Measurements from ENCODE around the gene RBM8A. TPM values are rescaled to one million over a fixed set of nuclear protein-coding genes. Genes with fewer than 3 reads are reported as not detected.
"Not testable (repeated sequence)": the region's sequence is repeated elsewhere in the genome, so short reads cannot be mapped to it uniquely, and the experiment has no call there.

RBM8A gene
- total RNA-seq, 3 donors from 2014 or later (not counting 1 experiment from before 2014, with no cell fraction given): 172 to 204 (median 200) TPM

DNA sequence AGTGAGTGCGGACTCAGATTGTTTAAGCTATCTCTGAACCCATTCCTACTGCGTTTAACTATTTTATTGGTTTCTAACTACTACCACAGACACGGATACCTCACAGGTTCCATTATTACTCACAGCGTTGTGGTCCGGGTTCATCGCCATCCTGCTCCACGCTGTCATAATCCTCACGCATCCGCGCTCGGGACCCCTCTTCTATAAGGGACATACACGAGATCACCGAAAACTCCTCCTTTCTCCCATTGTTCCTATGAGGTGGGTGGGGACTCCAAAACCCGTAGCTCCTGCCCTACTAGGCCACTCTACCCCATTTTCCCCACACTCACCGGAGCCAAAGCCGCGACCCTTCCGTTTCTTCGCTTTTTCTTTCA is 610 bp downstream of the RBM8A start:
- DNase-seq: peak in 1 of 2 donors; percentile 23
- Histone ChIP-seq H3K4me1 (ENCODE audit: control insufficient read depth, insufficient read depth, low read length) (peaks cover 19% of the 10 kb centered on the region), H3K4me3 (ENCODE audit: low read length) (peak overlapping the region; percentile 64), H3K27me3 (ENCODE audit: control insufficient read depth, insufficient read depth, low read length) (no peaks in the 10 kb centered on the region), H3K27ac (ENCODE audit: low read length) (peak overlapping the region; percentile 100), H3K9me3 (ENCODE audit: control insufficient read depth, insufficient read depth, low read length) (no peaks in the 10 kb centered on the region), H3K36me3 (ENCODE audit: control insufficient read depth, insufficient read depth, low read length) (peaks cover 20% of the 10 kb centered on the region)
- H3K36me3 Mint-ChIP-seq: peaks cover 6% of the 10 kb centered on the region
- H3K4me1 Mint-ChIP-seq: peaks cover 9 to 15% of the 10 kb centered on the region in 2 donors
- WGBS (ENCODE audit: insufficient coverage): 13% methylated on average over 19 of the region's 19 CpGs
- H3K27me3 Mint-ChIP-seq (ENCODE audit: low read depth in 2 of 2): no peaks in the 10 kb centered on the region
- H3K4me3 Mint-ChIP-seq: no peak overlapping the region
- ATAC-seq: peak in 2 of 3 donors; percentile 3 to 8
- intact Hi-C loops (cut with micrococcal nuclease): loop anchor here (2.0 to 5.0 kb wide), 4 partner anchors 38 to 86 kb away; partner anchors contain the start of genes ANKRD34A, POLR3GL and TXNIP
- H3K9me3 Mint-ChIP-seq: no peaks in the 10 kb centered on the region
- TF ChIP-seq, protein P1, sequence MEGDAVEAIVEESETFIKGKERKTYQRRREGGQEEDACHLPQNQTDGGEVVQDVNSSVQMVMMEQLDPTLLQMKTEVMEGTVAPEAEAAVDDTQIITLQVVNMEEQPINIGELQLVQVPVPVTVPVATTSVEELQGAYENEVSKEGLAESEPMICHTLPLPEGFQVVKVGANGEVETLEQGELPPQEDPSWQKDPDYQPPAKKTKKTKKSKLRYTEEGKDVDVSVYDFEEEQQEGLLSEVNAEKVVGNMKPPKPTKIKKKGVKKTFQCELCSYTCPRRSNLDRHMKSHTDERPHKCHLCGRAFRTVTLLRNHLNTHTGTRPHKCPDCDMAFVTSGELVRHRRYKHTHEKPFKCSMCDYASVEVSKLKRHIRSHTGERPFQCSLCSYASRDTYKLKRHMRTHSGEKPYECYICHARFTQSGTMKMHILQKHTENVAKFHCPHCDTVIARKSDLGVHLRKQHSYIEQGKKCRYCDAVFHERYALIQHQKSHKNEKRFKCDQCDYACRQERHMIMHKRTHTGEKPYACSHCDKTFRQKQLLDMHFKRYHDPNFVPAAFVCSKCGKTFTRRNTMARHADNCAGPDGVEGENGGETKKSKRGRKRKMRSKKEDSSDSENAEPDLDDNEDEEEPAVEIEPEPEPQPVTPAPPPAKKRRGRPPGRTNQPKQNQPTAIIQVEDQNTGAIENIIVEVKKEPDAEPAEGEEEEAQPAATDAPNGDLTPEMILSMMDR (IDR thresholded peaks at IDR 0.05): no peak
- no peak overlapping the region for H3K27ac Mint-ChIP-seq

DNA sequence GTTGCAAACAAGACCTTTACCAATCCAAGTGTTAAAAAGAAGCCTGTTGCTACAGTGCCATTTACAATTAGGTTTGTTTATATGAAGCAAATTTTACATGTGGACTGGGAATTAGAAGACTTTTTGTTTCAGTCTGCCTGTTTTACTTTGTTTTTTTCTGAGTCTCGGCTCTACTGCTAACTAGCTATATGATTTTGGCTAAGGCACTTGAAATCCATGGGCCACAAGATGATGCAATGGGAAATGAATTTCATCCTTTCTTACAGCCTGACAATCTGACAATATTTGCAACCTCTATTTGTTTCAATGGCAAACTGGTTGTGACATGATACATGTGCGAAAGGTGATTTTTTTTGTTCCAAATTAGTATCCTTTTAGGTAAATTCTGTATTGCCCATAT is 5.0 kb downstream of the RBM8A start:
- Histone ChIP-seq H3K27me3 (ENCODE audit: control insufficient read depth, insufficient read depth, low read length) (no peaks in the 10 kb centered on the region), H3K9me3 (ENCODE audit: control insufficient read depth, insufficient read depth, low read length) (no peaks in the 10 kb centered on the region), H3K36me3 (ENCODE audit: control insufficient read depth, insufficient read depth, low read length) (peaks cover 20% of the 10 kb centered on the region), H3K4me1 (ENCODE audit: control insufficient read depth, insufficient read depth, low read length) (peaks cover 32% of the 10 kb centered on the region), H3K27ac (ENCODE audit: low read length) (no peak overlapping the region), H3K4me3 (ENCODE audit: low read length) (no peak overlapping the region)
- Mint-ChIP-seq H3K4me1 (peaks cover 12 to 26% of the 10 kb centered on the region in 2 donors), H3K27ac (no peak overlapping the region), H3K36me3 (peaks cover 6% of the 10 kb centered on the region), H3K27me3 (ENCODE audit: low read depth in 2 of 2) (no peaks in the 10 kb centered on the region), H3K4me3 (no peak overlapping the region), H3K9me3 (no peaks in the 10 kb centered on the region)
- 81% methylated on average over 2 of the region's 2 CpGs for WGBS (ENCODE audit: insufficient coverage)
- TF ChIP-seq, protein P1 (IDR thresholded peaks at IDR 0.05): no peak
- ATAC-seq (no peak), DNase-seq (no peak)
- intact Hi-C loops (cut with micrococcal nuclease): no loop called here

DNA sequence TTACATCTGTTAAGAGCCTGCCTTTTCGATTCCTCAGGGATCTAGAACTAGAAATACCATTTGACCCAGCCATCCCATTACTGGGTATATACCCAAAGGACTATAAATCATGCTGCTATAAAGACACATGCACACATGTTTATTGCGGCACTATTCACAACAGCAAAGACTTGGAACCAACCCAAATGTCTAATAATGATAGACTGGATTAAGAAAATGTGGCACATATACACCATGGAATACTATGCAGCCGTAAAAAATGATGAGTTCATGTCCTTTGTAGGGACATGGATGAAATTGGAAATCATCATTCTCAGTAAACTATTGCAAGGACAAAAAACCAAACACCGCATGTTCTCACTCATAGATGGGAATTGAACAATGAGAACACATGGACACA is 7.0 kb downstream of the RBM8A start:
- H3K9me3 ChIP-seq (ENCODE audit: control insufficient read depth, insufficient read depth, low read length); DNase-seq; H3K9me3 Mint-ChIP-seq; H3K27me3 ChIP-seq (ENCODE audit: control insufficient read depth, insufficient read depth, low read length); H3K27ac ChIP-seq (ENCODE audit: low read length); H3K27me3 Mint-ChIP-seq (ENCODE audit: low read depth in 2 of 2); ATAC-seq; intact Hi-C loops (cut with micrococcal nuclease); H3K4me3 ChIP-seq (ENCODE audit: low read length): not testable (repeated sequence)
- H3K4me1 Mint-ChIP-seq: peaks cover 25 to 37% of the 10 kb centered on the region in 2 donors
- Histone ChIP-seq H3K36me3 (ENCODE audit: control insufficient read depth, insufficient read depth, low read length) (peaks cover 23% of the 10 kb centered on the region), H3K4me1 (ENCODE audit: control insufficient read depth, insufficient read depth, low read length) (peaks cover 22% of the 10 kb centered on the region)
- WGBS (ENCODE audit: insufficient coverage): 100% methylated on average over 1 of the region's 4 CpGs
- H3K36me3 Mint-ChIP-seq: peaks cover 11% of the 10 kb centered on the region
- peak overlapping the region; percentile 95 for H3K4me3 Mint-ChIP-seq
- H3K27ac Mint-ChIP-seq: peak overlapping the region; percentile 36 to 92

DNA sequence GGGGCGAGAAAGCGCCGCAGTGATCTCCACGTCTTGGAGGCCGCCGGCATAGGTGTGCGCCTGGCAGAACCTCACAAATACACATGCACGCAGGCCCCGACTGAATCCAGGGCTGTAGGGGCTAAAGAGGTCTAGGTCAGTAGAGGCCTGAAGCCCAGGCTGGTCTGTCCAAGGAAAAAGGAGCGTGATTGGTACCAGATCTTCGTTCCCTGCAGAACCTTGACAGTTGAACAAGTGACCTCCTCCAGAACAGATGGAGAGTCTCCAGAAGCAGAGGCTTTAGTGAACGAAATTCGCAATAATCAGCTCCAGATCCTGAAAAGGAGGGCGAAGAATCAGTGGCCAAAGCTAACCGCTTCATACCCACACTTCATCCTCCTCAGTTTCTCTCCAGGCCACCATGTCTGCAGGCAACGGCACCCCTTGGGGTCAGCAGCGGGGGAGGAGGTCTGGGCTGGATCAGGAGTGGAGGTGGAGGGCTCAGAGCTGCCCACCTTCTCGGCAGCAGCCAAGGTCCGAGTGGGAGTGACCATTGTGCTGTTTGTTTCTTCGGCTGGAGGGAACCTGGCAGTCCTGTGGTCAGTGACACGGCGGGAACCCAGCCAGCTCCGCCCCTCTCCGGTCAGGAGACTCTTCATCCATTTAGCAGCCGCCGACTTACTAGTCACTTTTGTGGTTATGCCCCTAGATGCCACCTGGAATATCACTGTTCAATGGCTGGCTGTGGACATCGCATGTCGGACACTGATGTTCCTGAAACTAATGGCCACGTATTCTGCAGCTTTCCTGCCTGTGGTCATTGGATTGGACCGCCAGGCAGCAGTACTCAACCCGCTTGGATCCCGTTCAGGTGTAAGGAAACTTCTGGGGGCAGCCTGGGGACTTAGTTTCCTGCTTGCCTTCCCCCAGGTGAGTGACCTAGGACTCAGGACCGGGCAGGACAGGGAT is 8.0 kb downstream of the RBM8A start:
- no peaks in the 10 kb centered on the region for H3K27me3 ChIP-seq (ENCODE audit: control insufficient read depth, insufficient read depth, low read length)
- WGBS (ENCODE audit: insufficient coverage): 4% methylated on average over 32 of the region's 33 CpGs
- peak; percentile 3 to 14 (median 10) for ATAC-seq

More for the DNA sequence above, 8.0 kb downstream of the RBM8A start:
- Mint-ChIP-seq H3K36me3 (peaks cover 11% of the 10 kb centered on the region), H3K9me3 (no peaks in the 10 kb centered on the region), H3K27ac (peak overlapping the region; percentile 91 to 92), H3K27me3 (ENCODE audit: low read depth in 2 of 2) (no peaks in the 10 kb centered on the region), H3K4me1 (peaks cover 25 to 37% of the 10 kb centered on the region in 2 donors), H3K4me3 (peak overlapping the region; percentile 95)
- H3K9me3 ChIP-seq (ENCODE audit: control insufficient read depth, insufficient read depth, low read length): no peaks in the 10 kb centered on the region
- TF ChIP-seq, protein P1 (IDR thresholded peaks at IDR 0.05): no peak
- H3K27ac ChIP-seq (ENCODE audit: low read length): peak overlapping the region; percentile 82
- peaks cover 29% of the 10 kb centered on the region for H3K36me3 ChIP-seq (ENCODE audit: control insufficient read depth, insufficient read depth, low read length)
- DNase-seq: peak; percentile 24 to 36
- intact Hi-C loops (cut with micrococcal nuclease): loop anchor here (1.0 to 2.0 kb wide), 4 partner anchors 34 to 120 kb away; partner anchors contain the start of genes ANKRD34A, ANKRD35, PIAS3 and POLR3GL
- peak overlapping the region; percentile 65 for H3K4me3 ChIP-seq (ENCODE audit: low read length)
- H3K4me1 ChIP-seq (ENCODE audit: control insufficient read depth, insufficient read depth, low read length): peaks cover 22% of the 10 kb centered on the region
